HEK293 (cell line): ENCODE measurements around the gene SRMS.

Experiments
- BCL11A ChIP-seq: fragments of 450-650 bp; formaldehyde crosslinking; IDR thresholded peaks from 2 replicates; pipeline ENCODE4 v1.5.1; 2016; ENCODE audit warnings: low read depth, missing biosample characterization, missing genetic modification characterization
- GLI2 ChIP-seq: fragments of 450-650 bp; formaldehyde crosslinking; IDR thresholded peaks from 2 replicates; pipeline ENCODE4; 2017; ENCODE audit warnings: missing biosample characterization, missing genetic modification characterization, low read depth, borderline replicate concordance
- KLF16 ChIP-seq: fragments of 450-650 bp; formaldehyde crosslinking; IDR thresholded peaks from 2 replicates; pipeline ENCODE4 v1.5.1; 2017; ENCODE audit warnings: missing biosample characterization, missing genetic modification characterization
- RBAK ChIP-seq: fragments of 450-650 bp; formaldehyde crosslinking; IDR thresholded peaks from 2 replicates; pipeline ENCODE4 v1.5.1; 2016; ENCODE audit warnings: missing biosample characterization, missing genetic modification characterization
- SCRT2 ChIP-seq: fragments of 450-650 bp; formaldehyde crosslinking; IDR thresholded peaks from 2 replicates; pipeline ENCODE4 v1.5.1; 2016; ENCODE audit warnings: missing biosample characterization, missing genetic modification characterization
- ZFP37 ChIP-seq: fragments of 450-650 bp; formaldehyde crosslinking; IDR thresholded peaks from 2 replicates; pipeline ENCODE4 v1.5.1; 2016; ENCODE audit warnings: missing biosample characterization, missing genetic modification characterization
- ZNF114 ChIP-seq: fragments of 450-650 bp; formaldehyde crosslinking; IDR thresholded peaks from 2 replicates; pipeline ENCODE4 v1.5.0; 2017; ENCODE audit warnings: missing biosample characterization, missing genetic modification characterization
- ZNF132 ChIP-seq: fragments of 450-650 bp; formaldehyde crosslinking; IDR thresholded peaks from 2 replicates; pipeline ENCODE4 v1.5.1; 2017; ENCODE audit warnings: missing biosample characterization, missing genetic modification characterization, borderline replicate concordance
- ZNF140 ChIP-seq: fragments of 450-650 bp; formaldehyde crosslinking; IDR thresholded peaks from 2 replicates; pipeline ENCODE4 v1.5.1; 2016; ENCODE audit warnings: missing biosample characterization, missing genetic modification characterization
- ZNF214 ChIP-seq: fragments of 450-650 bp; formaldehyde crosslinking; IDR thresholded peaks from 2 replicates; pipeline ENCODE4 v1.5.1; 2017; ENCODE audit warnings: missing biosample characterization, mild to moderate bottlenecking, missing genetic modification characterization, borderline replicate concordance
- ZNF239 ChIP-seq: fragments of 450-650 bp; formaldehyde crosslinking; IDR thresholded peaks from 2 replicates; pipeline ENCODE4 v1.5.1; 2016; ENCODE audit warnings: missing biosample characterization, missing genetic modification characterization
- ZNF354C ChIP-seq: fragments of 450-650 bp; formaldehyde crosslinking; IDR thresholded peaks from 2 replicates; pipeline ENCODE4 v1.5.1; 2016; ENCODE audit warnings: missing biosample characterization, missing genetic modification characterization, low read depth, borderline replicate concordance
- ZNF391 ChIP-seq: fragments of 450-650 bp; formaldehyde crosslinking; IDR thresholded peaks from 2 replicates; pipeline ENCODE4 v1.5.1; 2016; ENCODE audit warnings: low read depth, missing biosample characterization, missing genetic modification characterization, borderline replicate concordance
- ZNF510 ChIP-seq: fragments of 450-650 bp; formaldehyde crosslinking; IDR thresholded peaks from 2 replicates; pipeline ENCODE4 v1.5.1; 2018; ENCODE audit warnings: mild to moderate bottlenecking, missing genetic modification characterization, missing biosample characterization; ENCODE audit not compliant: insufficient replicate concordance
- ZNF548 ChIP-seq: fragments of 450-650 bp; formaldehyde crosslinking; IDR thresholded peaks from 2 replicates; pipeline ENCODE4 v1.5.1; 2016; ENCODE audit warnings: missing biosample characterization, missing genetic modification characterization
- ZNF555 ChIP-seq: fragments of 450-650 bp; formaldehyde crosslinking; conservative IDR thresholded peaks from 2 replicates; pipeline ENCODE4 v1.5.1; 2017; ENCODE audit warnings: missing biosample characterization, mild to moderate bottlenecking, missing genetic modification characterization, inconsistent platforms
- ZNF621 ChIP-seq: fragments of 450-650 bp; formaldehyde crosslinking; IDR thresholded peaks from 2 replicates; pipeline ENCODE4 v1.5.1; 2017; ENCODE audit warnings: missing biosample characterization, missing genetic modification characterization
- ZNF701 ChIP-seq: fragments of 450-650 bp; formaldehyde crosslinking; IDR thresholded peaks from 2 replicates; pipeline ENCODE4 v1.5.1; 2016; ENCODE audit warnings: missing biosample characterization, missing genetic modification characterization
- ZNF777 ChIP-seq: fragments of 450-650 bp; formaldehyde crosslinking; IDR thresholded peaks from 2 replicates; pipeline ENCODE4 v1.5.1; 2017; ENCODE audit warnings: missing biosample characterization, missing genetic modification characterization, borderline replicate concordance
- ZSCAN30 ChIP-seq: fragments of 450-650 bp; IDR thresholded peaks from 2 replicates; pipeline ENCODE4 v1.5.1; 2018; ENCODE audit warnings: missing biosample characterization, mild to moderate bottlenecking, missing genetic modification characterization, moderate library complexity
- ZXDB ChIP-seq: fragments of 450-650 bp; formaldehyde crosslinking; IDR thresholded peaks from 2 replicates; pipeline ENCODE4 v1.5.1; 2016; ENCODE audit warnings: missing biosample characterization, missing genetic modification characterization
- TF ChIP-seq, protein P1 (sequence below): fragments of 450-650 bp; formaldehyde crosslinking; IDR thresholded peaks from 2 replicates; pipeline ENCODE4 v1.5.1; 2016; ENCODE audit warnings: missing biosample characterization, missing genetic modification characterization
- TF ChIP-seq, protein P2 (sequence below): fragments of 450-650 bp; formaldehyde crosslinking; conservative IDR thresholded peaks from 2 replicates; pipeline ENCODE4 v1.5.1; 2016; ENCODE audit warnings: low read depth, missing biosample characterization, missing genetic modification characterization
- TF ChIP-seq, protein P3 (sequence below): fragments of 450-650 bp; formaldehyde crosslinking; IDR thresholded peaks from 2 replicates; pipeline ENCODE4 v1.5.1; 2016; ENCODE audit warnings: missing biosample characterization, missing genetic modification characterization
- TF ChIP-seq, protein P4 (sequence below): fragments of 450-650 bp; formaldehyde crosslinking; IDR thresholded peaks from 2 replicates; pipeline ENCODE4 v1.5.1; 2016; ENCODE audit warnings: missing biosample characterization, missing genetic modification characterization
- TF ChIP-seq, protein P5 (sequence below): fragments of 450-650 bp; formaldehyde crosslinking; IDR thresholded peaks from 2 replicates; pipeline ENCODE4 v1.5.1; 2016; ENCODE audit warnings: missing biosample characterization, missing genetic modification characterization

Gene SRMS

DNA sequence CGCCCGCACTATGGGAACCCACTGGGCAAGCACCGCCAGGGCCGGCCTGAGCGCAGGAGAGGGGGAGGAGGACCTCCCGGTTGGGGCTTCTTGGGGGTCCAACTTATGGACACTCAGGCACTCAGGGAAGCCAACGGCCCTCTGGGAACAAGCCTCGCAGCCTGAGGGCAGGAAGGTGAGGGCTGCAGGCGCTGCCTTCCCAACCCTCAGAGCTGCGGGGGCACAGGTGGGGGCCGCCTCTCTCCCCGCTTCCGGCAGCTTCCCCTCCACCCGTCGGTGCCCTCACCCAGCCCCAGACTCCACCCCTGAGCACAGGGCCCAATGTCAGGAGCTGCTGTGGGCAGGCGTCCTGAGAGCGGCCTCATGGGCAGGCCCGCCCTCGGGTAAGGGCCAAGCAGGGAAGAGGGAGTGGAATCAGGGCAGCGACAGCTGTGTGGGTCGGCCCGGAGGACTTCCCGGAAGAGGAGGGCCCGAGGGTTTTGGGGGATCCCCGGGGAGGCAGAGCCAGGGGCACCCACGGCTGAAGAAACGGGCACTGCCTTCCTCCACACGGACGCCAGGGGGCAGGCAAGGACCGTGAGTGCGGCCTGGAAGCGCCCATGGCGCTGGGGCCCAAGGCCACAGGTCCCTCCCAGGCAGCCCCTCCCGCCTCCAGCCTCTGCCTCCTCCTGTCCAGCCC is 9.9 kb downstream of the SRMS start (continued):
- TF ChIP-seq ZNF548 (tag by site-specific recombination) (no peak), ZNF214 (tag by site-specific recombination) (no peak), ZFP37 (tag by site-specific recombination) (peak; percentile 56; the same call in 1 of the 2 replicates), BCL11A (tag by site-specific recombination) (peak; percentile 82; the same call in 1 of the 2 replicates), ZXDB (tag by site-specific recombination) (peak; percentile 83), ZSCAN30 (tag by site-specific recombination) (peak; percentile 78; the same call in 1 of the 2 replicates), ZNF132 (no peak), SCRT2 (tag by site-specific recombination) (peak; percentile 99), RBAK (tag by site-specific recombination) (no peak), ZNF777 (tag by site-specific recombination) (peak; percentile 39; the same call in 1 of the 2 replicates), ZNF239 (no peak), GLI2 (tag by site-specific recombination) (no peak), ZNF701 (tag by site-specific recombination) (no peak), KLF16 (tag by site-specific recombination) (peak; percentile 91), ZNF621 (tag by site-specific recombination) (no peak), ZNF114 (tag by site-specific recombination) (no peak), ZNF555 (tag by site-specific recombination) (no peak), ZNF510 (no peak), ZNF140 (tag by site-specific recombination) (no peak), ZNF391 (tag by site-specific recombination) (peak; percentile 89), ZNF354C (tag by site-specific recombination) (no peak)
- TF ChIP-seq, protein P1, sequence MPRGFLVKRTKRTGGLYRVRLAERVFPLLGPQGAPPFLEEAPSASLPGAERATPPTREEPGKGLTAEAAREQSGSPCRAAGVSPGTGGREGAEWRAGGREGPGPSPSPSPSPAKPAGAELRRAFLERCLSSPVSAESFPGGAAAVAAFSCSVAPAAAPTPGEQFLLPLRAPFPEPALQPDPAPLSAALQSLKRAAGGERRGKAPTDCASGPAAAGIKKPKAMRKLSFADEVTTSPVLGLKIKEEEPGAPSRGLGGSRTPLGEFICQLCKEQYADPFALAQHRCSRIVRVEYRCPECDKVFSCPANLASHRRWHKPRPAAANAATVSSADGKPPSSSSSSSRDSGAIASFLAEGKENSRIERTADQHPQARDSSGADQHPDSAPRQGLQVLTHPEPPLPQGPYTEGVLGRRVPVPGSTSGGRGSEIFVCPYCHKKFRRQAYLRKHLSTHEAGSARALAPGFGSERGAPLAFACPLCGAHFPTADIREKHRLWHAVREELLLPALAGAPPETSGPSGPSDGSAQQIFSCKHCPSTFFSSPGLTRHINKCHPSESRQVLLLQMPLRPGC = no peak
- TF ChIP-seq, protein P2, sequence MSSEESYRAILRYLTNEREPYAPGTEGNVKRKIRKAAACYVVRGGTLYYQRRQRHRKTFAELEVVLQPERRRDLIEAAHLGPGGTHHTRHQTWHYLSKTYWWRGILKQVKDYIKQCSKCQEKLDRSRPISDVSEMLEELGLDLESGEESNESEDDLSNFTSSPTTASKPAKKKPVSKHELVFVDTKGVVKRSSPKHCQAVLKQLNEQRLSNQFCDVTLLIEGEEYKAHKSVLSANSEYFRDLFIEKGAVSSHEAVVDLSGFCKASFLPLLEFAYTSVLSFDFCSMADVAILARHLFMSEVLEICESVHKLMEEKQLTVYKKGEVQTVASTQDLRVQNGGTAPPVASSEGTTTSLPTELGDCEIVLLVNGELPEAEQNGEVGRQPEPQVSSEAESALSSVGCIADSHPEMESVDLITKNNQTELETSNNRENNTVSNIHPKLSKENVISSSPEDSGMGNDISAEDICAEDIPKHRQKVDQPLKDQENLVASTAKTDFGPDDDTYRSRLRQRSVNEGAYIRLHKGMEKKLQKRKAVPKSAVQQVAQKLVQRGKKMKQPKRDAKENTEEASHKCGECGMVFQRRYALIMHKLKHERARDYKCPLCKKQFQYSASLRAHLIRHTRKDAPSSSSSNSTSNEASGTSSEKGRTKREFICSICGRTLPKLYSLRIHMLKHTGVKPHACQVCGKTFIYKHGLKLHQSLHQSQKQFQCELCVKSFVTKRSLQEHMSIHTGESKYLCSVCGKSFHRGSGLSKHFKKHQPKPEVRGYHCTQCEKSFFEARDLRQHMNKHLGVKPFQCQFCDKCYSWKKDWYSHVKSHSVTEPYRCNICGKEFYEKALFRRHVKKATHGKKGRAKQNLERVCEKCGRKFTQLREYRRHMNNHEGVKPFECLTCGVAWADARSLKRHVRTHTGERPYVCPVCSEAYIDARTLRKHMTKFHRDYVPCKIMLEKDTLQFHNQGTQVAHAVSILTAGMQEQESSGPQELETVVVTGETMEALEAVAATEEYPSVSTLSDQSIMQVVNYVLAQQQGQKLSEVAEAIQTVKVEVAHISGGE (tag by site-specific recombination) = peak; percentile 82
- TF ChIP-seq, protein P3, sequence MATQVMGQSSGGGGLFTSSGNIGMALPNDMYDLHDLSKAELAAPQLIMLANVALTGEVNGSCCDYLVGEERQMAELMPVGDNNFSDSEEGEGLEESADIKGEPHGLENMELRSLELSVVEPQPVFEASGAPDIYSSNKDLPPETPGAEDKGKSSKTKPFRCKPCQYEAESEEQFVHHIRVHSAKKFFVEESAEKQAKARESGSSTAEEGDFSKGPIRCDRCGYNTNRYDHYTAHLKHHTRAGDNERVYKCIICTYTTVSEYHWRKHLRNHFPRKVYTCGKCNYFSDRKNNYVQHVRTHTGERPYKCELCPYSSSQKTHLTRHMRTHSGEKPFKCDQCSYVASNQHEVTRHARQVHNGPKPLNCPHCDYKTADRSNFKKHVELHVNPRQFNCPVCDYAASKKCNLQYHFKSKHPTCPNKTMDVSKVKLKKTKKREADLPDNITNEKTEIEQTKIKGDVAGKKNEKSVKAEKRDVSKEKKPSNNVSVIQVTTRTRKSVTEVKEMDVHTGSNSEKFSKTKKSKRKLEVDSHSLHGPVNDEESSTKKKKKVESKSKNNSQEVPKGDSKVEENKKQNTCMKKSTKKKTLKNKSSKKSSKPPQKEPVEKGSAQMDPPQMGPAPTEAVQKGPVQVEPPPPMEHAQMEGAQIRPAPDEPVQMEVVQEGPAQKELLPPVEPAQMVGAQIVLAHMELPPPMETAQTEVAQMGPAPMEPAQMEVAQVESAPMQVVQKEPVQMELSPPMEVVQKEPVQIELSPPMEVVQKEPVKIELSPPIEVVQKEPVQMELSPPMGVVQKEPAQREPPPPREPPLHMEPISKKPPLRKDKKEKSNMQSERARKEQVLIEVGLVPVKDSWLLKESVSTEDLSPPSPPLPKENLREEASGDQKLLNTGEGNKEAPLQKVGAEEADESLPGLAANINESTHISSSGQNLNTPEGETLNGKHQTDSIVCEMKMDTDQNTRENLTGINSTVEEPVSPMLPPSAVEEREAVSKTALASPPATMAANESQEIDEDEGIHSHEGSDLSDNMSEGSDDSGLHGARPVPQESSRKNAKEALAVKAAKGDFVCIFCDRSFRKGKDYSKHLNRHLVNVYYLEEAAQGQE = peak; percentile 36; the same call in 1 of the 2 replicates
- TF ChIP-seq, protein P4, sequence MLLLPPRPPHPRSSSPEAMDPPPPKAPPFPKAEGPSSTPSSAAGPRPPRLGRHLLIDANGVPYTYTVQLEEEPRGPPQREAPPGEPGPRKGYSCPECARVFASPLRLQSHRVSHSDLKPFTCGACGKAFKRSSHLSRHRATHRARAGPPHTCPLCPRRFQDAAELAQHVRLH (tag by site-specific recombination) = peak; percentile 28; the same call in 1 of the 2 replicates
- TF ChIP-seq, protein P5, sequence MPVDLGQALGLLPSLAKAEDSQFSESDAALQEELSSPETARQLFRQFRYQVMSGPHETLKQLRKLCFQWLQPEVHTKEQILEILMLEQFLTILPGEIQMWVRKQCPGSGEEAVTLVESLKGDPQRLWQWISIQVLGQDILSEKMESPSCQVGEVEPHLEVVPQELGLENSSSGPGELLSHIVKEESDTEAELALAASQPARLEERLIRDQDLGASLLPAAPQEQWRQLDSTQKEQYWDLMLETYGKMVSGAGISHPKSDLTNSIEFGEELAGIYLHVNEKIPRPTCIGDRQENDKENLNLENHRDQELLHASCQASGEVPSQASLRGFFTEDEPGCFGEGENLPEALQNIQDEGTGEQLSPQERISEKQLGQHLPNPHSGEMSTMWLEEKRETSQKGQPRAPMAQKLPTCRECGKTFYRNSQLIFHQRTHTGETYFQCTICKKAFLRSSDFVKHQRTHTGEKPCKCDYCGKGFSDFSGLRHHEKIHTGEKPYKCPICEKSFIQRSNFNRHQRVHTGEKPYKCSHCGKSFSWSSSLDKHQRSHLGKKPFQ (tag by site-specific recombination) = no peak
